M059J (cell line): ENCODE data around the gene TMEM245. TPM values are rescaled to one million over a fixed set of nuclear protein-coding genes. Genes with fewer than 3 reads are reported as not detected.
"Not testable (repeated sequence)": the region's sequence is repeated elsewhere in the genome, so short reads cannot be mapped to it uniquely, and the experiment has no call there.

Source experiments
- DNase-seq: peaks from one replicate; pipeline ENCODE4 v3.0.0-alpha.2; 2012; ENCODE audit warnings: low read depth
- total RNA-seq: library from RNA; depleted of rRNA; stranded (reverse); fragments of >200 nt; shearing (Covaris generic); gene quantifications from 2 replicates; pipeline ENCODE4 v1.2.3, GENCODE V29; 2014

TMEM245 gene
- total RNA-seq, 1 experiment from 2014 or later: 56.8 TPM

DNA sequence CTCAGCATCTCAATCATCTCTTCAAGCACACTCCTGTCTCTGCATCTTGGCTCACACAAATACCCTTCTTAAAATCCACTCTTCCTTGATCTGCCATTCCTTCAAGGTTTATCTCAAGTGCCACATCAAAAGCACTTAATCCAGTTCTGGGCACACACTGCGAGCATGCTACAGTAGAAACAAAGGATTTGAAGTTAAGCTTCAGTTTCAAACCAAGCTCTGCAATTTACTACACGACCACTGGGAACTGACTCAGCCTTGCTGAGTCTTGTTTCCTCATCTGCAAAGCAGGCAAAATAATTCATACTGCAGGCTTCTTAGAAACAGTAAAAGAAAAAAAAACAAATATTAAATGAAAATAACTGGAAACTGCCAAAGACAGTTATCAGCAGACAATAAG, 56.0 kb downstream of the TMEM245 start:
- peak; percentile 27 for DNase-seq

- peak; percentile 35 for DNase-seq
These were observed 57.2 kb downstream of the TMEM245 start for GRCh38 chr9:109062543-109062942.

GRCh38 chr9:109060191-109060590, 59.6 kb downstream of the TMEM245 start:
- no peak for DNase-seq

DNA sequence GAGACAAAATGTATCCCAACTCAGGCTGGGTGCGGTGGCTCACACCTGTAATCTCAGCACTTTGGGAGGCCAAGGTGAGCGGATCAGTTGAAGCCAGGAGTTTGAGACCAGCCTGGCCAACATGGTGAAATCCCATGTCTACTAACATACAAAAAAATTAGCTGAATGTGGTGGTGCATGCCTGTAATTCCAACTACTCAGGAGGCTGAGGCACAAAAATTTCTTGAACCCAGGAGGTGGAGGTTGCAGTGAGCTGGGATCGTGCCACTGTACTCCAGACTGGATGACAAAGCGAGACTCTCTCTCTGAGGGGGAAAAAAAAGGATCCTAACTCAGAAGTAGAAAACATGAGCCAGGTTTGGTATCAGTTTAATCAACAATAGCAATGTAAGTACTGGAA, 66.6 kb downstream of the TMEM245 start:
- DNase-seq: not testable (repeated sequence)

DNA sequence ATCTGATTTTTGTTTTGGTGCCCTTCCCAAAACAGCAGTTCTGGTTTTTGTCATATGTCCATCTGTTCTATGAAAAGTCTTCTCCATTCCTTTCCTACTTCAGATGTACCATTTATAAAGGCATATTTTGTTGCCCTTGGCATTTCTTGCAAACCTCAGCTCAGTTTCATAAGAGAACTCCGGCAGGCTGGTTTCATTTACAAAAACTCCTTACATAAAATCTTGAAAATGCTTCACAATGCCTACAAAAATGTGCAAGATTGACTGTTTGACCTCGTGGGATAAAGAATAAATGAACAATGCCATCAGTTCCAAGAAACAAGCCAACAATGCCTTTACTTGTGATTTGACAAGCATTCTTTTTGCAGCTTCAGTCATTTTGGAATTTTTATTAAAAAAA, 67.3 kb downstream of the TMEM245 start:
- DNase-seq: no peak

GRCh38 chr9:109051733-109052132, 68.0 kb downstream of the TMEM245 start:
- no peak for DNase-seq

DNA sequence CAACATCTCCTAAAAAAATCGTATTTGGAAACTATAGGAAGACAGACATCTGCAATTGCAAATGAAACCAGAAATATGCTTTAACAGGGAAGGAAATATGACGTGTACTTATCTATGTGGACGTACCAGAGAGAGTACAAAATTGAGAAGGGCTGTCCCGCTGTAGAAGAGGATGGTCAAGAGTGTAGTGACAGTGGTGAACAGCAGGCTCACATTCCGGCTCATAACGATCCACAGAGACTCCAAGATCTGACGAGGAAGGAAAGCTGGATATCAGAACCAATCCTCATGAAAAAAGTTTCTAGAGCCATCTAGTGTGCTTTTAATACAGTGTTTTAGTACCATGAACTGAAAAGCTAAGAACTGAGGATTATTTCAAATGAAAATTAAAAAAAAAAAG, 69.3 kb downstream of the TMEM245 start:
- no peak for DNase-seq

GRCh38 chr9:109048822-109049221, 70.9 kb downstream of the TMEM245 start:
- DNase-seq: no peak

- DNase-seq: no peak
These were observed 72.5 kb downstream of the TMEM245 start for GRCh38 chr9:109047259-109047658.

GRCh38 chr9:109046346-109046745, 73.4 kb downstream of the TMEM245 start:
- DNase-seq: no peak

GRCh38 chr9:109043578-109043977, 76.2 kb downstream of the TMEM245 start:
- no peak for DNase-seq

GRCh38 chr9:109040571-109040970, 79.2 kb downstream of the TMEM245 start:
- DNase-seq: no peak

GRCh38 chr9:109039539-109039938, 80.2 kb downstream of the TMEM245 start:
- no peak for DNase-seq

- no peak for DNase-seq
These were observed 81.6 kb downstream of the TMEM245 start for GRCh38 chr9:109037946-109038715.

DNA sequence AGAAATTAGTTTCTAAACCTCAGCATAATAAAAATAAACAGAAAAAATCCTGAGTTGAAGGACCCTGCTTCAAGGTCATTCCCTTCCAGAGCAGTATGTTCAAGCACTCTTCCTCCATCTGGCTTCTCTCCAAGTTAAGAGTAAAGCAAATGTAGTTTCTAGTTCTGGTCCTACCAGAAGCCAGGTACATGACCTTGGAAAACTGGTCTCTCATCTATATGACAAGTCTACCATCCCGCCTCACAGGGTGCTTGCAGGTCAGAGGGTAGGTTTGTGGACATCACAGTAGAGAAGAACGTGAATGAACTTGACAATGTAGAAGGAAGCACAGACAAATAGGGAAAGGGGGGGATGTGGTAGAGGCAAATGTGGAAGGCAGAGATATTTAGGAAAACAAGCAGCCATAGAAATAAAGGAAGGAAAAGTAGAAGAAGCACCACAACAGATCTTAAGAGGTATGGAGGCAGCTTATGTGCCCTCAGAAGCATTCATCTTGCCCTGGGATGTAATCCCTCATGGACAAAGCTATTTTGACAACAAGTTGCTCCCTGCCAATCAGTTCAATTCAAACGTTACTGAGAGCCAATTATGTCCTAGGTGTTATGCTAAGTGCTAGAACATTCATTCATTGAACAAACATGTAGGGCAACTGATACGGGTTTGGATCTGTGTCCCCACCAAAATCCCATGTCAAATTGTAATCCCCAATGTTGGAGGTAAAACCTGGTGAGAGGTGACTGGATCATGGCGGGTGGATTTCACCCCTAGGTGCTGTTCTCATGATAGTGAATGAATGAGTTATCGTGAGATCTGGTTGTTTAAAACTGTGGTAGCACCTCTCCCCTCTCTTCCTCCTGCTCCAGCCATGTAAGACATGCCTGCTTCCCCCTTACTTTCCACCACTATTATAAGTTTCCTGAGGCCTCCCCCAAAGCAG, 82.7 kb downstream of the TMEM245 start:
- DNase-seq: peak; percentile 44

DNA sequence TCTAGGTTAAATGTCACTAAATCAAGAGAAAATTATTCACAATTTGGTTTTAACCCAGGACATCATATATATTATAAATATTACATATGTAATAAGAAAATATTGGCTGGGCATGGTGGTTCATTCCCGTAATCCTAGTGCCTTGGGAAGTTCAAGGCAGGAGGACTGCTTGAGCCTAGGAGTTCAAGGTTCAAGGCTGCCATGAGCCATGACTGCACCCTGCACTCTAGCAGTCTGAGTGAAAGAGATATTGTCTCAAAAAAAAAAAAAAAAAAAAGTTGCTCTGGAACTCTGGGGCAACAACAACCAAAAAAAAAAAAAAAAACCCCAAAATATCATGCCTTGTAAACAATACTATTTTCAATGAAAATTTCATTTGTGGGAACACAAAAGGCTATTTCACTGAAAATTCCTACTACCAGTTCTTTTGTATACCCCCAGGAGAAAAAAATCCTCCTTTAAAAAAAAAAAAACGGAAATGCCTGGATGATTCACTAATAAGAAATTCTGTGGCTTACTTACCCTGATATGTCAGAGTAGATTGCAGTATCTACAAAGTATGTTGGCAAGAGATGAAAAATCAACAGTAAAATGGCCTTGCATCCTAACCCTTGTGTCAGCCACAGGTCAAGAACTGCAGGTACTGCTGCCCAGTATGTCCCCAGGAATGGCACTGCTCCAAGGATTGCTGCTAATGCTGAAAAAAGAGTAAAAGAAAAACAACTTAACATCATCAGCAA, 83.9 kb downstream of the TMEM245 start:
- peak; percentile 97 for DNase-seq

GRCh38 chr9:109033941-109034700, 85.6 kb downstream of the TMEM245 start:
- no peak for DNase-seq

DNA sequence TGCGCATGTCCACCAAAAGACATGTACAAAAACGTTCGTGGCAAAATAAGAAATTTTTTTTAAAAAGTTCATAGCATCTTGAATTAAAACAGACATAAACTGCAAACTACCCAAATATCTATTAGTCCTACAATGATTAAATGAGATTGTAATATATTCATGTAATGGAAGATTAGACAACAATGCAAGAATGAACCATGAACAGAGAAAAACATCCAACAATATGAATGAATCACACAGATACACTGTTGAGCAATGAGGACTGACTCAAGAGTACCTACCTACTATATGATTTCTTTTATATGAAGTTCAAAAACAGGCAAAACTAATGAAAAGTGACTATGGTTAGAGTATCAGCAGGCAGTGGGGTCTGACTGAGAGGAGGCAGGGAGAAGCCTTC, 88.5 kb downstream of the TMEM245 start:
- DNase-seq: no peak

DNA sequence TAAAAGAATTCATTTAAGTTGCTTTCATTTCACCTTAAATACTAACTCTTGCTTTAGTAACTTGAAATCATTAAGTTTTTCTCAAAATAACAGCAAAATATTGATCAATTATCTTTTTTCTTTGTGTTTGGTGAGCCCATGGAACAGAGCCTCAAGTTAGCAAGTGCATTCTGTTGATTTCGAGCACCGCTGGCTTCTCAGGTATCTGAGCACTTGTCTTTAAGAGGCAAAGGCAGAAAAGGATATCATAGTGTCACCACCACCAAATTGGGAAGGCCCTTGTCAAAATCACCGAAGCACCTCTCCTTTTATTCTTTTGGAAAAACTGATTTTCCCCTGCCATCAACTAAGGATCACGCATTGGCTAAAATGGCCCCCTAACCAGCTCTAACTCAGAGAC, 89.3 kb downstream of the TMEM245 start:
- DNase-seq: no peak

DNA sequence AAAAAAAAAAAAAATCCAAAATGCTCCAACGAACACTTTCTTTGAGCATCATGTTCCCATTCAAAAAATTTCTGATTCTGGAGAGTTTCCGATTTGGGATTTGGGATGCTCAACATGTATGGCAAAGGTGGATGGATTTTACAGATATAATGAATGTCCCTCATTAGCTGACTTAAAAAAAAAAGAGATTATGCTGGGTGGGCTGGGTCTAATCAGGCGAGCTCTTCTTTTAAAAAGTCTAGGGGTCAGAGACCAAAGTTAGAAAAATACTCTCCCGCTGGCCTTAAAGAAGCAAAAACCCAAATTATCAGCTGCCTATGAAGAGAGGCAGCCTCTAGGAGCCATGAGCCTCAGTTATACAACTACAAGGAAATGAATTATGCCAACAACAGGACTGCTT, 91.3 kb downstream of the TMEM245 start:
- DNase-seq: no peak

- no peak for DNase-seq
These were observed 92.6 kb downstream of the TMEM245 start for GRCh38 chr9:109027176-109027575.
